MM.1S (cell line): ENCODE measurements around the gene TUBAL3.

Experiments used
- EZH2 ChIP-seq: fragments of 300-600 bp; sonication (generic); optimal IDR thresholded peaks from 2 replicates; pipeline ENCODE3; 2017; ENCODE audit warnings: low read depth, mild to moderate bottlenecking, antibody characterized with exemption, low read length, mixed read lengths
- EZH2phosphoT487 ChIP-seq: fragments of 300-600 bp; sonication (generic); IDR thresholded peaks from 2 replicates; pipeline ENCODE4 v1.6.1; 2018; ENCODE audit warnings: antibody characterized with exemption, low read length
- TF ChIP-seq, protein P1 (sequence below): fragments of 300-600 bp; sonication (generic); IDR thresholded peaks from 2 replicates; pipeline ENCODE4 v1.5.1; 2016; ENCODE audit warnings: antibody characterized with exemption, low read length, mixed read lengths

DNA sequence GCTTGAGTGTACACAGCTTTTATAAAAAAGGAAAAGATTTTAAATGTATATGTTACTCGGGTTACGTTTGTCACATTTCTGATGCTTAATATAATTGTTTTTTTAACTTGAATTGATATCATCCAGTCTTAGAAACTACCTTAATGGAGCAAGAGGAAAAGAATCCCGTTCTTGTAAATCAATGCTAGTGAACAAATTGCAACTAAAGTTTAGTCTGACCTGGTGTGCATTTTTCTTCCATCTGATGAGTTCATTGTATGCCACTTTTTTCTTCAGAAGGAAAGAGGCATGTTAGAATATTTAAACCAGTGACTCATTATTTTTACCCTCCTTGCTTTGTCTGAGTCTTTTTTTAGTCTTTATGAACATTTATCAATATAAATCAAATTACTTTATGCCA lies 42.4 kb upstream of the TUBAL3 start:
- TF ChIP-seq EZH2 (no peak), EZH2phosphoT487 (no peak)
- TF ChIP-seq, protein P1, sequence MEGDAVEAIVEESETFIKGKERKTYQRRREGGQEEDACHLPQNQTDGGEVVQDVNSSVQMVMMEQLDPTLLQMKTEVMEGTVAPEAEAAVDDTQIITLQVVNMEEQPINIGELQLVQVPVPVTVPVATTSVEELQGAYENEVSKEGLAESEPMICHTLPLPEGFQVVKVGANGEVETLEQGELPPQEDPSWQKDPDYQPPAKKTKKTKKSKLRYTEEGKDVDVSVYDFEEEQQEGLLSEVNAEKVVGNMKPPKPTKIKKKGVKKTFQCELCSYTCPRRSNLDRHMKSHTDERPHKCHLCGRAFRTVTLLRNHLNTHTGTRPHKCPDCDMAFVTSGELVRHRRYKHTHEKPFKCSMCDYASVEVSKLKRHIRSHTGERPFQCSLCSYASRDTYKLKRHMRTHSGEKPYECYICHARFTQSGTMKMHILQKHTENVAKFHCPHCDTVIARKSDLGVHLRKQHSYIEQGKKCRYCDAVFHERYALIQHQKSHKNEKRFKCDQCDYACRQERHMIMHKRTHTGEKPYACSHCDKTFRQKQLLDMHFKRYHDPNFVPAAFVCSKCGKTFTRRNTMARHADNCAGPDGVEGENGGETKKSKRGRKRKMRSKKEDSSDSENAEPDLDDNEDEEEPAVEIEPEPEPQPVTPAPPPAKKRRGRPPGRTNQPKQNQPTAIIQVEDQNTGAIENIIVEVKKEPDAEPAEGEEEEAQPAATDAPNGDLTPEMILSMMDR, result no peak
